ENCODE data around the gene FAM8A1. TPM values are rescaled to one million over a fixed set of nuclear protein-coding genes. Genes with fewer than 3 reads are reported as not detected.

The FAM8A1 gene
- total RNA-seq, 1 donor from 2014 or later: 18.3 TPM

DNA sequence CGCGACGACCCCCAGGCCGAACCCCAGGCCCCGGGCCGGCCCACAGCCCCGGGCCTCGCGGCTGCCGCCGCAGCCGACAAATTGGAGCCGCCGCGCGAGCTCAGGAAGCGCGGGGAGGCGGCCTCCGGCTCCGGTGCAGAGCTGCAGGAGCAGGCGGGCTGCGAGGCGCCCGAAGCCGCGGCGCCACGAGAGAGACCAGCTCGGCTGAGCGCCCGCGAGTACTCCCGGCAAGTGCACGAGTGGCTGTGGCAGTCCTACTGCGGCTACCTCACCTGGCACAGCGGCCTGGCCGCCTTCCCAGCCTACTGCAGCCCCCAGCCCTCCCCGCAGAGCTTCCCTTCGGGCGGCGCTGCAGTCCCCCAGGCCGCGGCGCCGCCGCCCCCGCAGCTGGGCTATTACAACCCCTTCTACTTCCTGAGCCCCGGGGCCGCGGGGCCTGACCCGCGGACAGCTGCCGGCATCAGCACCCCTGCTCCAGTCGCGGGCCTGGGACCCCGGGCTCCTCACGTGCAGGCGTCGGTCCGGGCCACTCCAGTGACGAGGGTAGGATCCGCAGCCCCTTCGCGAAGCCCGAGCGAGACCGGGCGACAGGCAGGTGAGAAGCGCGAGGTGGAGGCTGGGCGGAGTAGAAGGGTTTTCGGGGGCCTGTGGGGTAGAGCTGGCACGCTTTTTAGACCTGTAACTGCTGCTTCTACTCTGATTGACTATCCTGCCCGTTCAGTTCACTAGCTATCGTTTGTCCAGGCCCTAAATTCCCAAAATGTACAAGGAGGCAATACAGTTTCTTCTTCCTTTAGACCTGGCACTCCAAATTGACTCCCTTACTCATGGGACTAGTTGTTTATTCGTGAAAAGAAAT lies 654 bp downstream of the FAM8A1 start:
- H3K9ac ChIP-seq (ENCODE audit: low read depth in 1 of 3, low read length in 3 of 3): peak overlapping the region; percentile 91 to 94 (median 93)

DNA sequence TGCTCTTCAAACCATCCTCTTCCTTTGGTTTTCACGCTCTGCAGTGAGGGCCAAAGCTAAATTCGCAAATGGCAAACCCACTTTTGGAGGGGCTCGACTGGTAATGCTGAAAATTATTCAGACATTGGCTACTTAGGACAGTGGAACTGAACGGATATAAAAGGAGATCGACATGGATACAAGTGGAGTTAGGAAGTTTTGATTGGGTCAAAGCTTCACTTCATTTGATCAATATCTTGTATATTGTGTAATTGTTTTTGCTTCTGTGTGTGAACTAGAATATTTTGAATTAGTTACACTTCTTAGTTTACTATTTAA lies 1.2 kb downstream of the FAM8A1 start:
- peaks cover 0 to 20% (median 12%) of the 10 kb centered on the region in 3 donors for H3K36me3 ChIP-seq (ENCODE audit: control insufficient read depth in 3 of 3, insufficient read depth in 3 of 3, low read length in 3 of 3)
- H3K4me3 ChIP-seq (ENCODE audit: low read length in 3 of 3): peak overlapping the region; percentile 80 to 89 (median 87)
- peaks cover 5 to 20% (median 11%) of the 10 kb centered on the region in 3 donors for H3K4me1 ChIP-seq (ENCODE audit: control insufficient read depth in 3 of 3, insufficient read depth in 3 of 3, low read length in 3 of 3)
- H3K9me3 ChIP-seq (ENCODE audit: control insufficient read depth in 3 of 3, low read length in 3 of 3): no peaks in the 10 kb centered on the region
- peak overlapping the region; percentile 91 for H3K27ac ChIP-seq (ENCODE audit: low read depth, low read length)
- peak overlapping the region; percentile 91 to 94 (median 93) for H3K9ac ChIP-seq (ENCODE audit: low read depth in 1 of 3, low read length in 3 of 3)
- H3K27me3 ChIP-seq (ENCODE audit: control insufficient read depth in 3 of 3, insufficient read depth in 3 of 3, low read length in 3 of 3): no peaks in the 10 kb centered on the region

More for the DNA sequence above, 654 bp downstream of the FAM8A1 start:
- H3K4me1 ChIP-seq (ENCODE audit: control insufficient read depth in 3 of 3, insufficient read depth in 3 of 3, low read length in 3 of 3): peaks cover 5 to 20% (median 11%) of the 10 kb centered on the region in 3 donors
- H3K36me3 ChIP-seq (ENCODE audit: control insufficient read depth in 3 of 3, insufficient read depth in 3 of 3, low read length in 3 of 3): peaks cover 0 to 19% (median 10%) of the 10 kb centered on the region in 3 donors
- H3K27me3 ChIP-seq (ENCODE audit: control insufficient read depth in 3 of 3, insufficient read depth in 3 of 3, low read length in 3 of 3): no peaks in the 10 kb centered on the region
- H3K4me3 ChIP-seq (ENCODE audit: low read length in 3 of 3): peak overlapping the region; percentile 80 to 89 (median 87)
- peak overlapping the region; percentile 91 for H3K27ac ChIP-seq (ENCODE audit: low read depth, low read length)
- no peaks in the 10 kb centered on the region for H3K9me3 ChIP-seq (ENCODE audit: control insufficient read depth in 3 of 3, low read length in 3 of 3)

DNA sequence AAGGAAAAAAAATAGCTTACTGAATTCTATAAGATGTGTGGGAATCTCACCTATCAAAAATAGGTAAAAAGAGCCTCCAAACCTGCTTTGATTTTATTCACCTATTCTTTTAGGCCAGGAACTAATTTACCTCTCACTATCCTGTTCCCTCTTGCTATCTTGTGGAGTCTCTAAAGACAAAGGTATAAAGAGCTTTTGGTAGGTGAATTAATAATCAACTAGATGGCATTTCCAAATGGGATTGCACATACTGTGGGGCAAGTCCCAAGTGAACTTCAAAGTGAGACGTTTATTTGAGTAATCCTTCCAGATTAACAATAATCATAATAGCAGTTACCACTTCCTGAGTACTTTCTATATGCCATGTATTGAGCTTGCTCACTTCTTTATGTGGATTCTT lies 2.8 kb downstream of the FAM8A1 start:
- no peak overlapping the region for H3K27ac ChIP-seq (ENCODE audit: low read depth, low read length)
- no peak overlapping the region for H3K9ac ChIP-seq (ENCODE audit: low read depth in 1 of 3, low read length in 3 of 3)
- no peak overlapping the region for H3K4me3 ChIP-seq (ENCODE audit: low read length in 3 of 3)
- H3K4me1 ChIP-seq (ENCODE audit: control insufficient read depth in 3 of 3, insufficient read depth in 3 of 3, low read length in 3 of 3): peaks cover 5 to 20% (median 11%) of the 10 kb centered on the region in 3 donors
- no peaks in the 10 kb centered on the region for H3K27me3 ChIP-seq (ENCODE audit: control insufficient read depth in 3 of 3, insufficient read depth in 3 of 3, low read length in 3 of 3)
- peaks cover 3 to 24% (median 23%) of the 10 kb centered on the region in 3 donors for H3K36me3 ChIP-seq (ENCODE audit: control insufficient read depth in 3 of 3, insufficient read depth in 3 of 3, low read length in 3 of 3)
- H3K9me3 ChIP-seq (ENCODE audit: control insufficient read depth in 3 of 3, low read length in 3 of 3): no peaks in the 10 kb centered on the region

DNA sequence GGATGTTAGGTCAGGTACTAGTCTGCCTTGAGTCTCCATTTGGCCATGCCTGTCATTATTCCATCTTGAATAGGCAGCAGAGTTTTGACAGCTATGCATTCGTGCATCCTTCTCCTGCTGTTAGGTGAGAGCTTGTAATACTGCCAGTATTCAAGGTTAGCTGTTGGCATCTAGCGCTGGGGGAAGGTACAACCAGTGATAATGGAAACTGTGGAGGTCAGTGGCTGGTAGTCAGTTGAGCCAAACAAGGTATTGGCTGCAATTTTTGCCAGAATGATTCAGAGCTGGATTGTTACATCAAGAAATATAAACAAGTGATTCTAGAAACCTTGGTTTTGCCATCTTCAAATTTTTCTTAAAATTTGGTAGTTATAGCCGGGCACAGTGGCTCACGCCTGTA lies 6.5 kb downstream of the FAM8A1 start:
- no peak overlapping the region for H3K9ac ChIP-seq (ENCODE audit: low read depth in 1 of 3, low read length in 3 of 3)
- H3K27me3 ChIP-seq (ENCODE audit: control insufficient read depth in 3 of 3, insufficient read depth in 3 of 3, low read length in 3 of 3): no peaks in the 10 kb centered on the region
- no peak overlapping the region for H3K27ac ChIP-seq (ENCODE audit: low read depth, low read length)
- peaks cover 0 to 10% (median 5%) of the 10 kb centered on the region in 3 donors for H3K4me1 ChIP-seq (ENCODE audit: control insufficient read depth in 3 of 3, insufficient read depth in 3 of 3, low read length in 3 of 3)
- no peak overlapping the region for H3K4me3 ChIP-seq (ENCODE audit: low read length in 3 of 3)
- no peaks in the 10 kb centered on the region for H3K9me3 ChIP-seq (ENCODE audit: control insufficient read depth in 3 of 3, low read length in 3 of 3)
- peaks cover 7 to 39% (median 32%) of the 10 kb centered on the region in 3 donors for H3K36me3 ChIP-seq (ENCODE audit: control insufficient read depth in 3 of 3, insufficient read depth in 3 of 3, low read length in 3 of 3)

DNA sequence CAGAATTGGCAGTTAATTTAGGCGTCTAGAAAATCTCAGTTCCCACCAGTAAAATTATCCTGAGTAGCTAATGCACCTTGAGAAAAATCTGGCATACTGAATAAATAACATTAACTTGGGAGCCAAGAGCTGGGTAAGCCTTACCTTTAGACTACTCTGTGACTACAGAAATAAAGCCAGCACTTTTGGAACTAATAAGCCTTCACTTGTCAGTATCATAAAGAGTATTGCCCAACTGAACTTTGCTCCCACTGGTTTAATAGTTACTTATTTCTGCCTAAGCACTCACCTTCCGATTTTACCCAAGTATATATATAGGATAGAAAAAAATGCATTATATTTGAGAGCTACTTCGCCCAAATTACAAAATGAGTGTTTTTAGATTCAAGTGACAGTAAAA lies 10.7 kb downstream of the FAM8A1 start:
- Histone ChIP-seq H3K9ac (ENCODE audit: low read depth in 1 of 3, low read length in 3 of 3) (no peak overlapping the region), H3K4me1 (ENCODE audit: control insufficient read depth in 3 of 3, insufficient read depth in 3 of 3, low read length in 3 of 3) (no peaks in the 10 kb centered on the region), H3K9me3 (ENCODE audit: control insufficient read depth in 3 of 3, low read length in 3 of 3) (no peaks in the 10 kb centered on the region), H3K27ac (ENCODE audit: low read depth, low read length) (no peak overlapping the region), H3K4me3 (ENCODE audit: low read length in 3 of 3) (no peak overlapping the region), H3K27me3 (ENCODE audit: control insufficient read depth in 3 of 3, insufficient read depth in 3 of 3, low read length in 3 of 3) (no peaks in the 10 kb centered on the region), H3K36me3 (ENCODE audit: control insufficient read depth in 3 of 3, insufficient read depth in 3 of 3, low read length in 3 of 3) (peaks cover 7 to 32% (median 17%) of the 10 kb centered on the region in 3 donors)

DNA sequence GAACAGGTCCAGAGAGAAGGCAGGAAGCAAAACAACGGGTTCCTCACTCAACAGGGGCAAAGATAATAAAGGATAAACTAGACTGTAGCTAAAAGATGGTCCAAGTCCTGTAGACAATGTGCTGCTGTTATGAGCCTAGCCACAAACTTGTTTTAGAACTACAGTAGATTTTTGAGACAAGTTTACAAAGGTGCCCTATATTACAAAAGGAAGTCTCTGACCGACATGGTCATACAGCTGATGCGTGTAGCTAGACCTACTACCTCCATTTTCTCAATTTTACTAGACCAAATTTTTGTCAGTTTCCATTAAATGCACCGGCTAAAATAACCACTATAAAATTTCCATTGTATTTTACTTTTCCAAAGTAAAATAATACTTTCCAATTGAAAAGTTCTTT lies 11.9 kb downstream of the FAM8A1 start:
- Histone ChIP-seq H3K27ac (ENCODE audit: low read depth, low read length) (no peak overlapping the region), H3K36me3 (ENCODE audit: control insufficient read depth in 3 of 3, insufficient read depth in 3 of 3, low read length in 3 of 3) (peaks cover 5 to 33% (median 12%) of the 10 kb centered on the region in 3 donors), H3K9ac (ENCODE audit: low read depth in 1 of 3, low read length in 3 of 3) (no peak overlapping the region), H3K4me3 (ENCODE audit: low read length in 3 of 3) (no peak overlapping the region), H3K4me1 (ENCODE audit: control insufficient read depth in 3 of 3, insufficient read depth in 3 of 3, low read length in 3 of 3) (no peaks in the 10 kb centered on the region), H3K9me3 (ENCODE audit: control insufficient read depth in 3 of 3, low read length in 3 of 3) (no peaks in the 10 kb centered on the region), H3K27me3 (ENCODE audit: control insufficient read depth in 3 of 3, insufficient read depth in 3 of 3, low read length in 3 of 3) (no peaks in the 10 kb centered on the region)

DNA sequence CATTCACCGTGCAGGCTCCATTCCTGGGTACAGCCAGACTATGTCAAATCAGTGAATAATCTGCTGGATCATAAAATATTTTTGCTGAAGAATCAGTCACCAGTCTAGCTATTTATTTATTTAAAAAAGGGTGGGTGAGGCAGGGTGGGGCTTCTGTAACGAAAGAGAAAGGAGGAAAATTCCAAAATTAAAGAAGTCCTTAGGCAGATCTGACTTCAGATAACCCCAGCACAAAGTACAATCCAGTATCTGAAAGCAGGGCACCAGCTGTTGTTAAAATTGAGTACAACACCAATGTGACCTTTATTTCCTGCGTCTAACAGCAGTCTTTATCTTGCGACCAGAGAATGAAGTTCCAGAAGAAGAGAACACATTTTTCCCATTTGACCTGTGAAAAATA lies 15.7 kb downstream of the FAM8A1 start:
- no peak overlapping the region for H3K27ac ChIP-seq (ENCODE audit: low read depth, low read length)
- no peaks in the 10 kb centered on the region for H3K4me1 ChIP-seq (ENCODE audit: control insufficient read depth in 3 of 3, insufficient read depth in 3 of 3, low read length in 3 of 3)
- peaks cover 0 to 21% (median 6%) of the 10 kb centered on the region in 3 donors for H3K36me3 ChIP-seq (ENCODE audit: control insufficient read depth in 3 of 3, insufficient read depth in 3 of 3, low read length in 3 of 3)
- H3K9me3 ChIP-seq (ENCODE audit: control insufficient read depth in 3 of 3, low read length in 3 of 3): no peaks in the 10 kb centered on the region
- no peak overlapping the region for H3K4me3 ChIP-seq (ENCODE audit: low read length in 3 of 3)
- H3K9ac ChIP-seq (ENCODE audit: low read depth in 1 of 3, low read length in 3 of 3): no peak overlapping the region
- no peaks in the 10 kb centered on the region for H3K27me3 ChIP-seq (ENCODE audit: control insufficient read depth in 3 of 3, insufficient read depth in 3 of 3, low read length in 3 of 3)

DNA sequence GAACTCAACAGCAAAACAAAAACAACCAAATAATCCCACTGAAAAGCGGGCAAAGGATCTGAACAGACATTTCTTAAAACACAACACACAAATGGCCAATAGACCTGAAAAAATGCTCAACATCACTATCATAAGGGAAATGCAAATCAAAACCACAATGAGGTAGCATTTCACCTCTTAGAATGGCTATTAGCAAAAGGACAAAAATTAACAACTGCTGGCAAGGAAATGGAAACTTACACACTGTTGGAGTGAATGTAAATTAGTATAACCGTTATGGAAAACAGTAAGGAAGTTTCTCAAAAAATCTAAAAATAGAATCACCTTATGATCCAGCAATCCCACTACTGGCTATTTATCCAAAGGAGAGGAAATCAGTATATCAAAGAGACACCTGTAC lies 20.9 kb downstream of the FAM8A1 start:
- H3K4me1 ChIP-seq (ENCODE audit: control insufficient read depth in 3 of 3, insufficient read depth in 3 of 3, low read length in 3 of 3): no peaks in the 10 kb centered on the region
- no peak overlapping the region for H3K9ac ChIP-seq (ENCODE audit: low read depth in 1 of 3, low read length in 3 of 3)
- H3K9me3 ChIP-seq (ENCODE audit: control insufficient read depth in 3 of 3, low read length in 3 of 3): no peaks in the 10 kb centered on the region
- peaks cover 8 to 36% (median 21%) of the 10 kb centered on the region in 3 donors for H3K36me3 ChIP-seq (ENCODE audit: control insufficient read depth in 3 of 3, insufficient read depth in 3 of 3, low read length in 3 of 3)
- no peak overlapping the region for H3K4me3 ChIP-seq (ENCODE audit: low read length in 3 of 3)
- H3K27me3 ChIP-seq (ENCODE audit: control insufficient read depth in 3 of 3, insufficient read depth in 3 of 3, low read length in 3 of 3): no peaks in the 10 kb centered on the region
- no peak overlapping the region for H3K27ac ChIP-seq (ENCODE audit: low read depth, low read length)

DNA sequence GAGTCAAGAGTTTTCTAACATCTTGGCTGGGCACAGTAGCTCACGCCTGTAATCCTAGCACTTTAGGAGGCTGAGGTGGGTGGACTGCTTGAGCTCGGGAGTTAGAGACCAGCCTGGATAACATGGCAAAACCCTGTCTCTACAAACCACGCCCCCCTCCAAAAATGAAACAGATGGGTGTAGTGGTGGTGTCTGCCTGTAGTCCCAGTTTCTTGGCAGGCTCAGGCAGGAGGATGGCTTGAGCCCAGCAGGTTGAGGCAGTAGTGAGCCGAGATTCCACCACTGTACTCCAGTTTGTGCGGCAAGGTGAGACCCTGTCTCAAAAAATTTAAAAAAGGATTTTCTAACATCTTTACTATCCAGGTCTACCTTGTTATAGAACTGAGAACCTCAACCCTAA lies 22.0 kb downstream of the FAM8A1 start:
- Histone ChIP-seq H3K9me3 (ENCODE audit: control insufficient read depth in 3 of 3, low read length in 3 of 3) (no peaks in the 10 kb centered on the region), H3K9ac (ENCODE audit: low read depth in 1 of 3, low read length in 3 of 3) (no peak overlapping the region), H3K27me3 (ENCODE audit: control insufficient read depth in 3 of 3, insufficient read depth in 3 of 3, low read length in 3 of 3) (no peaks in the 10 kb centered on the region), H3K27ac (ENCODE audit: low read depth, low read length) (no peak overlapping the region), H3K4me3 (ENCODE audit: low read length in 3 of 3) (no peak overlapping the region), H3K36me3 (ENCODE audit: control insufficient read depth in 3 of 3, insufficient read depth in 3 of 3, low read length in 3 of 3) (peaks cover 8 to 31% (median 24%) of the 10 kb centered on the region in 3 donors), H3K4me1 (ENCODE audit: control insufficient read depth in 3 of 3, insufficient read depth in 3 of 3, low read length in 3 of 3) (no peaks in the 10 kb centered on the region)

DNA sequence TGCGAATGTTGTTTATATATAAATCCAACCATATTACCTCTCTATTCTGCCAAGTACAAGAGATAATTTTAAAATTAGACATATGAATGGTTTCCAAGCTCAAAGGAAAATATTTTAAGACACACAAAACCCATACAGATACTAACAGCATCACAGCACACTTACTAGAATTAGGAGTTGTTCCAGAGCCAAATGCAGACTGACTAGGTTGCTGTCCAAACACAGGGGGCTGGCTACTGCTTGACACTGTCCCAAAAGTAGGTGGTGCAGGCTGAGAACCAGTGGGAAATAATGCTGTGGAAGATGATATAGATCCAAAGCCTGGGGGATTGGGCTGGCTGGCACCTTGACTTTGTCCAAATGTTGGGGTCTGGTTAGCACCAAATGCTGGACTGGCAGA lies 24.3 kb downstream of the FAM8A1 start:
- Histone ChIP-seq H3K27me3 (ENCODE audit: control insufficient read depth in 3 of 3, insufficient read depth in 3 of 3, low read length in 3 of 3) (no peaks in the 10 kb centered on the region), H3K9ac (ENCODE audit: low read depth in 1 of 3, low read length in 3 of 3) (no peak overlapping the region), H3K27ac (ENCODE audit: low read depth, low read length) (no peak overlapping the region), H3K9me3 (ENCODE audit: control insufficient read depth in 3 of 3, low read length in 3 of 3) (no peaks in the 10 kb centered on the region), H3K4me3 (ENCODE audit: low read length in 3 of 3) (no peak overlapping the region), H3K36me3 (ENCODE audit: control insufficient read depth in 3 of 3, insufficient read depth in 3 of 3, low read length in 3 of 3) (peaks cover 11 to 37% (median 28%) of the 10 kb centered on the region in 3 donors), H3K4me1 (ENCODE audit: control insufficient read depth in 3 of 3, insufficient read depth in 3 of 3, low read length in 3 of 3) (peaks cover 0 to 2% (median under 1%) of the 10 kb centered on the region in 3 donors)
